HepG2 (cell line): Measurements from ENCODE around the gene DNAAF3. TPM values are rescaled to one million over a fixed set of nuclear protein-coding genes. Genes with fewer than 3 reads are reported as not detected.

Experiments used
- ATAC-seq: fragments of 200-7000 bp; cut with Tn5 transposase; 3 replicates; pipeline ENCODE4 v1.9.1; 2020; ENCODE audit warnings: mild to moderate bottlenecking, moderate library complexity
- BruUV-seq: library from RNA; stranded (reverse); fragments of 400-500 nt; replicated peaks from 2 replicates; lab custom pipeline; 2021; lab: Mats Ljungman, UMichigan
- CTCF ChIA-PET: fragments of 300-600 bp; formaldehyde crosslinking; extraction: SDS; loops from one replicate; lab custom pipeline; 2021; ENCODE audit warnings: low total read pairs, inconsistent platforms, low intra/inter-chr PET ratio; lab: Yijun Ruan, JAX
- POLR2A ChIA-PET: fragments of 350-600 bp; sonication (Branson Sonifier 250); formaldehyde crosslinking; loops from one replicate; lab custom pipeline; 2020; ENCODE audit warnings: antibody characterized with exemption, inconsistent platforms; lab: Yijun Ruan, JAX
- DNase-seq: peaks from one replicate; pipeline ENCODE4 v3.0.0-alpha.2; 2015; ENCODE audit warnings: low spot score
- FAIRE-seq: peaks from 3 replicates; lab custom pipeline; 2011; peaks lifted over from hg19 to GRCh38; lab: Jason Lieb, UNC
- H2AFZ ChIP-seq: one replicate; pipeline ENCODE4 v1.6.1; 2011; ENCODE audit warnings: low read length, inconsistent platforms
- H3K27ac ChIP-seq: fragments of 300-600 bp; 3 replicates; pipeline ENCODE4 v1.8.0; 2011; ENCODE audit warnings: mixed run types, mild to moderate bottlenecking, mixed read lengths, low read length, inconsistent platforms; ENCODE audit not compliant: insufficient read depth; ENCODE audit errors: extremely low read length
- H3K27me3 ChIP-seq, 2 experiments: fragments of 200-600 bp in 1 of 2; 2 replicates in 1 of 2; 3 replicates in 1 of 2; pipeline versions ENCODE4 v1.6.0 to v1.8.0; 2011; ENCODE audit warnings: low read length in 2 of 2, mild to moderate bottlenecking in 2 of 2, moderate library complexity in 2 of 2, inconsistent platforms in 1 of 2; ENCODE audit not compliant: insufficient read depth in 2 of 2, control insufficient read depth in 1 of 2
- H3K36me3 ChIP-seq, 2 experiments: fragments of 200-600 bp in 1 of 2; replicated peaks in 1 of 2; 2 replicates in 1 of 2; 3 replicates in 1 of 2; pipeline versions ENCODE4 v1.5.1 to v1.8.0; 2011; ENCODE audit warnings: low read length in 2 of 2, inconsistent platforms in 1 of 2; ENCODE audit not compliant: insufficient read depth in 2 of 2, control insufficient read depth in 1 of 2
- H3K4me1 ChIP-seq: 2 replicates; pipeline ENCODE4 v1.5.1; 2012; ENCODE audit warnings: low read length, inconsistent platforms; ENCODE audit not compliant: insufficient read depth
- H3K4me2 ChIP-seq: 2 replicates; pipeline ENCODE4 v1.6.0; 2011; ENCODE audit warnings: low read depth, low read length, inconsistent platforms
- H3K4me3 ChIP-seq, 3 experiments: fragments of 200-600 bp in 1 of 3; sonication (generic), shearing (Covaris generic) in 1 of 3; replicated peaks in 1 of 3; 2 replicates each; pipeline ENCODE4 v1.5.1; 2011 to 2016; ENCODE audit warnings: low read length in 3 of 3, inconsistent platforms in 2 of 3, low read depth in 2 of 3, mild to moderate bottlenecking in 2 of 3, control low read depth in 1 of 3, mixed read lengths in 1 of 3; ENCODE audit not compliant: insufficient read depth in 1 of 3
- H3K79me2 ChIP-seq: one replicate; pipeline ENCODE4 v1.6.1; 2011; ENCODE audit warnings: low read length, inconsistent platforms; ENCODE audit not compliant: insufficient read depth
- H3K9ac ChIP-seq: 2 replicates; pipeline ENCODE4 v1.6.0; 2011; ENCODE audit warnings: mild to moderate bottlenecking, low read depth, low read length, inconsistent platforms; ENCODE audit not compliant: insufficient read depth
- H3K9me3 ChIP-seq: 2 replicates; pipeline ENCODE4 v1.5.1; 2012; ENCODE audit warnings: mild to moderate bottlenecking, low read length
- H4K20me1 ChIP-seq: 2 replicates; pipeline ENCODE4 v1.6.0; 2011; ENCODE audit warnings: inconsistent platforms, mild to moderate bottlenecking, low read length, moderate library complexity; ENCODE audit not compliant: insufficient read depth
- AGO1 ChIP-seq: fragments of 200-400 bp; formaldehyde crosslinking; IDR thresholded peaks from 2 replicates; pipeline ENCODE4 v1.6.1; 2017; ENCODE audit warnings: mild to moderate bottlenecking, low read depth, low read length, moderate library complexity; ENCODE audit not compliant: poor library complexity, severe bottlenecking
- FOXJ3 ChIP-seq: sonication (generic); formaldehyde crosslinking; IDR thresholded peaks from 2 replicates; pipeline ENCODE4 v1.4.0; 2020; ENCODE audit warnings: missing genetic modification reagents, mild to moderate bottlenecking, borderline replicate concordance
- RAD21 ChIP-seq: fragments of 450-650 bp; formaldehyde crosslinking; IDR thresholded peaks from 2 replicates; pipeline ENCODE4 v1.5.0; 2020; ENCODE audit warnings: mild to moderate bottlenecking
- THAP11 ChIP-seq: IDR thresholded peaks from 2 replicates; pipeline ENCODE4 v1.6.1; 2016; ENCODE audit warnings: missing biosample characterization, missing genetic modification reagents
- ZBTB38 ChIP-seq: sonication (generic); formaldehyde crosslinking; IDR thresholded peaks from 2 replicates; pipeline ENCODE4 v1.5.1; 2020; ENCODE audit warnings: mild to moderate bottlenecking, missing genetic modification reagents
- ZC3H13 ChIP-seq: sonication (generic); formaldehyde crosslinking; IDR thresholded peaks from 2 replicates; pipeline ENCODE4 v1.8.1; 2023; ENCODE audit warnings: mild to moderate bottlenecking, missing genetic modification reagents, moderate library complexity
- ZNF3 ChIP-seq: IDR thresholded peaks from 2 replicates; pipeline ENCODE4 v1.7.0; 2017; ENCODE audit warnings: inconsistent platforms
- WGBS: methylation state at CpG from one replicate; pipeline ENCODE4 v1.1.6; 2017; ENCODE audit warnings: low lambda C conversion rate; 5-methylcytosine and 5-hydroxymethylcytosine counted together
- in situ Hi-C: cut with HindIII; loops from 2 replicates; pipeline ENCODE4 v1.10.0; 2017; ENCODE audit warnings: low pct_unique_long_range_greater_than_20kb; ENCODE audit not compliant: extremely low pct_ligation_motif_present
- intact Hi-C: fragments of 100-400 bp; cut with micrococcal nuclease; formaldehyde crosslinking; loops from one replicate; pipeline ENCODE4 v1.10.0; 2022; ENCODE audit not compliant: unreplicated experiment
- polyA plus RNA-seq, 8 experiments: library from polyadenylated mRNA; depleted of rRNA in 3 of 8; stranded (reverse) in 7 of 8; unstranded in 1 of 8; fragments of >200 nt; fragmentation: Illumina TruSeq in 4 of 8; extraction: Trizol in 4 of 8; gene quantifications; 2 replicates each; pipeline versions ENCODE4 v1.2.1 to v1.2.3, GENCODE V29; 2011 to 2016; ENCODE audit warnings: low read depth in 4 of 8, missing spikeins in 1 of 8, mixed read lengths in 1 of 8; ENCODE audit not compliant: insufficient read depth in 1 of 8
- total RNA-seq, 5 experiments: library from RNA; depleted of rRNA; stranded (reverse); fragments of >200 nt; fragmentation: Illumina TruSeq; extraction: Trizol; gene quantifications; 2 replicates each; pipeline ENCODE4 v1.2.3, GENCODE V29; 2016; ENCODE audit warnings: low read depth in 1 of 5
- TF ChIP-seq, protein P1 (sequence below): sonication (generic); formaldehyde crosslinking; IDR thresholded peaks from 2 replicates; pipeline ENCODE4 v1.8.0; 2022; ENCODE audit warnings: mild to moderate bottlenecking, missing genetic modification reagents; ENCODE audit not compliant: insufficient replicate concordance

DNAAF3 gene
- total and polyA plus RNA-seq, 2 of the 13 experiments (the other 11 are each of a cell fraction or from before 2014, with no cell fraction given): 0.30 to 0.40 TPM

DNA sequence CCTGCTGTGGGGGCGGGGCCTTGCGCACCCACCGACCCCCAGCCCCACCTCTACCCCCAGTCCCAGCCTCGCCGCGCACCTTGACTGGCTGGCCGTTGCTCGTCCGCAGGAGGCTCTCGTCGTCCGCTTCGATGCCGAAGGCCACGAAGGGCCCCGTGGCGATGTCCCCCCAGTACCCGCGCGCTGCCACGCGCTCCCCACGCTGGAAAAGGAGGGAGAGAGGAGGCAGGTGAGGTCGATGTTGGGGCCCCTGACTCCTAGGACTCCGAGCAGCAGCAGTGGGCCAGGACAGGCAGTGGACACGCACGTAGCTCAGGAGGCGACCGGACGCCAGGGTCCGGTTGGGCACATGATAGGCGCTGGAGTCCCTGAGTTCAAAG, 5.4 kb downstream of the DNAAF3 start:
- intact Hi-C loops (loop anchor here (2.0 kb wide), 1 partner anchor 20 kb away; no protein-coding TSS in a partner anchor), in situ Hi-C loops (no loop called here)
- Histone ChIP-seq H3K27ac (no peak overlapping the region), H3K4me3 (no peak overlapping the region), H3K9me3 (no peaks in the 10 kb centered on the region), H4K20me1 (no peaks in the 10 kb centered on the region), H3K27me3 (peaks cover 0 to 31% of the 10 kb centered on the region in 2 experiments; a peak in 2 of 5 replicates), H3K36me3 (no peaks in the 10 kb centered on the region), H3K4me2 (no peak overlapping the region), H2AFZ (no peak overlapping the region), H3K4me1 (peaks cover 20% of the 10 kb centered on the region), H3K9ac (no peak overlapping the region), H3K79me2 (no peaks in the 10 kb centered on the region)
- ATAC-seq: no peak
- FAIRE-seq: no peak
- DNase-seq: no peak
- CTCF ChIA-PET: interaction anchor here (0.7 to 1.5 kb wide), 2 partner anchors 15 to 20 kb away, joined by 3 to 15 read pairs; no protein-coding TSS in a partner anchor
- no TSS peak for BruUV-seq
- POLR2A ChIA-PET: interaction anchor here (0.7 to 1.1 kb wide), 4 partner anchors 43 to 301 kb away, joined by 3 to 5 read pairs (median 4); partner anchors contain the start of genes ISOC2, PPP1R12C and PPP6R1
- WGBS: 63% methylated on average over 28 of the region's 32 CpGs
- TF ChIP-seq ZBTB38 (CRISPR knock-in tag) (no peak), ZC3H13 (no peak), RAD21 (CRISPR knock-in tag) (no peak), ZNF3 (CRISPR knock-in tag) (no peak), FOXJ3 (CRISPR knock-in tag) (no peak), AGO1 (no peak), THAP11 (no peak)
- TF ChIP-seq, protein P1, sequence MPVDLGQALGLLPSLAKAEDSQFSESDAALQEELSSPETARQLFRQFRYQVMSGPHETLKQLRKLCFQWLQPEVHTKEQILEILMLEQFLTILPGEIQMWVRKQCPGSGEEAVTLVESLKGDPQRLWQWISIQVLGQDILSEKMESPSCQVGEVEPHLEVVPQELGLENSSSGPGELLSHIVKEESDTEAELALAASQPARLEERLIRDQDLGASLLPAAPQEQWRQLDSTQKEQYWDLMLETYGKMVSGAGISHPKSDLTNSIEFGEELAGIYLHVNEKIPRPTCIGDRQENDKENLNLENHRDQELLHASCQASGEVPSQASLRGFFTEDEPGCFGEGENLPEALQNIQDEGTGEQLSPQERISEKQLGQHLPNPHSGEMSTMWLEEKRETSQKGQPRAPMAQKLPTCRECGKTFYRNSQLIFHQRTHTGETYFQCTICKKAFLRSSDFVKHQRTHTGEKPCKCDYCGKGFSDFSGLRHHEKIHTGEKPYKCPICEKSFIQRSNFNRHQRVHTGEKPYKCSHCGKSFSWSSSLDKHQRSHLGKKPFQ (CRISPR knock-in tag): no peak
